ENCODE results near the gene ACBD4. TPM values are rescaled to one million over a fixed set of nuclear protein-coding genes. Genes with fewer than 3 reads are reported as not detected.

ACBD4 gene
- total and polyA plus RNA-seq, 10 of the 15 experiments (the other 5 are each of a cell fraction or from before 2014, with no cell fraction given): 0.20 to 13.8 (median 6.9) TPM

- in situ Hi-C loops (cut with MboI) (no loop called here), intact Hi-C loops (cut with micrococcal nuclease; ENCODE audit: unreplicated experiment) (no loop called here)
- POLR2A ChIA-PET: interaction anchor here (0.6 kb wide), 1 partner anchor 15 kb away, joined by 6 read pairs; no protein-coding TSS in a partner anchor
- Histone ChIP-seq H3K9ac (ENCODE audit: control insufficient read depth, insufficient read depth, low read length) (no peak overlapping the region), H3K4me2 (ENCODE audit: control insufficient read depth, insufficient read depth) (no peak overlapping the region), H3K27me3 (replicated peaks in 1 of 2; ENCODE audit: control insufficient read depth in 2 of 2, insufficient read depth in 2 of 2, low read length in 1 of 2) (no peaks in the 10 kb centered on the region), H3K79me2 (ENCODE audit: control insufficient read depth, insufficient read depth, low read length) (no peaks in the 10 kb centered on the region), H2AFZ (ENCODE audit: control insufficient read depth, low read depth, low read length) (no peak overlapping the region), H3K9me3 (replicated peaks; ENCODE audit: control insufficient read depth, insufficient read depth, low read length) (no peaks in the 10 kb centered on the region), H3K36me3 (ENCODE audit: control insufficient read depth in 2 of 2, insufficient read depth in 2 of 2, low read length in 1 of 2) (no peaks in the 10 kb centered on the region), H3K27ac (ENCODE audit: control insufficient read depth, insufficient read depth) (no peak overlapping the region), H3K4me3 (no peak overlapping the region), H4K20me1 (ENCODE audit: control insufficient read depth, insufficient read depth) (no peaks in the 10 kb centered on the region), H3K4me1 (ENCODE audit: control insufficient read depth, insufficient read depth, low read length) (no peaks in the 10 kb centered on the region)
- WGBS (ENCODE audit: insufficient coverage, insufficient replicate concordance, low lambda C conversion rate, missing lambda C conversion rate): 45% methylated on average over 23 of the region's 23 CpGs
- no peak for DNase-seq (ENCODE audit: low read depth, low spot score)
- FAIRE-seq: no peak
- no peak for ATAC-seq
- CTCF ChIA-PET: interaction anchor here (1.1 to 3.0 kb wide), 2 partner anchors 17 to 198 kb away, joined by 3 to 11 read pairs; partner anchors contain the start of gene ACBD4
- RAD21 ChIA-PET (ENCODE audit: unreplicated experiment): no interaction called here
- no peak for TF ChIP-seq ESRRA (IDR thresholded peaks at IDR 0.05; ENCODE audit: low read length)
- TF ChIP-seq HDGF (IDR thresholded peaks at IDR 0.05): no peak
- no peak for TF ChIP-seq GATAD2B (conservative IDR thresholded peaks at IDR 0.05; ENCODE audit: low read depth)
- no peak for TF ChIP-seq ELK1 (IDR thresholded peaks at IDR 0.05; ENCODE audit: low read depth, low read length)
- no TSS peak for BruUV-seq (replicated peaks)
- SMC1A ChIA-PET (ENCODE audit: uncharacterized antibody, unreplicated experiment): interaction anchor here (1.1 kb wide), 1 partner anchor 68 kb away, joined by 3 read pairs; no protein-coding TSS in a partner anchor
Observed at GRCh38 chr17:45118691-45119090, 16.8 kb upstream of the ACBD4 start.

GRCh38 chr17:45119964-45120363 is 15.5 kb upstream of the ACBD4 start:
- Histone ChIP-seq H3K4me2 (ENCODE audit: control insufficient read depth, insufficient read depth) (no peak overlapping the region), H3K27me3 (replicated peaks in 1 of 2; ENCODE audit: control insufficient read depth in 2 of 2, insufficient read depth in 2 of 2, low read length in 1 of 2) (no peaks in the 10 kb centered on the region), H4K20me1 (ENCODE audit: control insufficient read depth, insufficient read depth) (no peaks in the 10 kb centered on the region), H3K36me3 (ENCODE audit: control insufficient read depth in 2 of 2, insufficient read depth in 2 of 2, low read length in 1 of 2) (no peaks in the 10 kb centered on the region), H3K27ac (ENCODE audit: control insufficient read depth, insufficient read depth) (no peak overlapping the region), H3K4me3 (no peak overlapping the region), H3K9ac (ENCODE audit: control insufficient read depth, insufficient read depth, low read length) (no peak overlapping the region), H3K4me1 (ENCODE audit: control insufficient read depth, insufficient read depth, low read length) (no peaks in the 10 kb centered on the region), H3K9me3 (replicated peaks; ENCODE audit: control insufficient read depth, insufficient read depth, low read length) (no peaks in the 10 kb centered on the region), H3K79me2 (ENCODE audit: control insufficient read depth, insufficient read depth, low read length) (no peaks in the 10 kb centered on the region), H2AFZ (ENCODE audit: control insufficient read depth, low read depth, low read length) (no peak overlapping the region)
- ChIA-PET SMC1A (ENCODE audit: uncharacterized antibody, unreplicated experiment) (no interaction called here), CTCF (interaction anchor here (1.0 to 3.0 kb wide), 4 partner anchors 15 to 200 kb away, joined by 3 to 11 read pairs (median 3); partner anchors contain the start of gene ACBD4), POLR2A (no interaction called here), RAD21 (ENCODE audit: unreplicated experiment) (interaction anchor here (0.9 kb wide), 1 partner anchor 33 kb away, joined by 3 read pairs; no protein-coding TSS in a partner anchor)
- DNase-seq (ENCODE audit: low read depth, low spot score) (no peak), FAIRE-seq (no peak), ATAC-seq (no peak)
- BruUV-seq (replicated peaks): no TSS peak
- in situ Hi-C loops (cut with MboI): loop anchor here (10.0 kb wide), 1 partner anchor 345 kb away; no protein-coding TSS in a partner anchor
- WGBS (ENCODE audit: insufficient coverage, insufficient replicate concordance, low lambda C conversion rate, missing lambda C conversion rate): 28% methylated on average over 8 of the region's 8 CpGs
- intact Hi-C loops (cut with micrococcal nuclease; ENCODE audit: unreplicated experiment): no loop called here
- TF ChIP-seq POLR2AphosphoS2 (IDR thresholded peaks at IDR 0.05; ENCODE audit: low read depth, low read length) (no peak), FOXM1 (IDR thresholded peaks at IDR 0.05; ENCODE audit: low read depth, low read length) (no peak), PKNOX1 (IDR thresholded peaks at IDR 0.05) (no peak), HDAC2 (IDR thresholded peaks at IDR 0.05) (no peak), BRCA1 (IDR thresholded peaks at IDR 0.05; ENCODE audit: low read depth, low read length) (no peak), CUX1 (IDR thresholded peaks at IDR 0.05; ENCODE audit: insufficient replicate concordance, low read depth, low read length) (no peak), CHD1 (IDR thresholded peaks at IDR 0.05; ENCODE audit: low read depth, low read length) (no peak)

Measured in GM12878 (cell line).